Liver (tissue), 9 donors: ENCODE results near the gene CDPF1. TPM values are rescaled to one million over a fixed set of nuclear protein-coding genes. Genes with fewer than 3 reads are reported as not detected.
"Not testable (repeated sequence)": the region's sequence is repeated elsewhere in the genome, so short reads cannot be mapped to it uniquely, and the experiment has no call there.

Experiments used
- DNase-seq: peaks from one replicate; pipeline ENCODE4 v3.0.0-alpha.2; 2017; ENCODE audit warnings: low spot score
- H3K27ac ChIP-seq, 2 donors: one replicate each; pipeline ENCODE4 v1.7.0; 2013; ENCODE audit warnings: inconsistent platforms in 2 of 2, low read length in 2 of 2, control low read depth in 1 of 2, low read depth in 1 of 2, mild to moderate bottlenecking in 1 of 2
- H3K27me3 ChIP-seq, 4 donors: one replicate each; pipeline versions ENCODE4 v1.6.1 to v1.7.0; 2013; ENCODE audit warnings: low read length in 3 of 4, inconsistent platforms in 1 of 4, mild to moderate bottlenecking in 1 of 4, moderate library complexity in 1 of 4; ENCODE audit not compliant: control insufficient read depth in 4 of 4, insufficient read depth in 4 of 4
- H3K36me3 ChIP-seq, 4 donors: one replicate each; pipeline versions ENCODE4 v1.6.1 to v1.7.0; 2013; ENCODE audit warnings: low read length in 3 of 4, mild to moderate bottlenecking in 3 of 4, low read depth in 1 of 4, moderate library complexity in 1 of 4; ENCODE audit not compliant: control insufficient read depth in 4 of 4, insufficient read depth in 3 of 4
- H3K4me1 ChIP-seq, 4 donors: one replicate each; pipeline versions ENCODE4 v1.6.1 to v1.7.0; 2013; ENCODE audit warnings: low read length in 3 of 4, mild to moderate bottlenecking in 3 of 4, moderate library complexity in 1 of 4; ENCODE audit not compliant: control insufficient read depth in 4 of 4, insufficient read depth in 4 of 4
- H3K4me3 ChIP-seq, 3 donors: one replicate each; pipeline versions ENCODE4 v1.6.1 to v1.7.0; 2013; ENCODE audit warnings: low read length in 3 of 3, control low read depth in 1 of 3, low read depth in 1 of 3, mild to moderate bottlenecking in 1 of 3
- H3K9ac ChIP-seq, 2 donors: one replicate each; pipeline ENCODE4 v1.7.0; 2013; ENCODE audit warnings: low read length in 2 of 2, mild to moderate bottlenecking in 2 of 2, moderate library complexity in 2 of 2, control low read depth in 1 of 2, low read depth in 1 of 2
- H3K9me3 ChIP-seq, 4 donors: one replicate each; pipeline versions ENCODE4 v1.6.1 to v1.7.0; 2013; ENCODE audit warnings: low read length in 3 of 4; ENCODE audit not compliant: control insufficient read depth in 4 of 4
- EGR1 ChIP-seq, 2 donors: IDR thresholded peaks; 2 replicates each; pipeline ENCODE4 v1.6.1; 2016 to 2018; ENCODE audit warnings: antibody characterized with exemption in 2 of 2, low read depth in 2 of 2
- FOXA1 ChIP-seq: IDR thresholded peaks from 2 replicates; pipeline ENCODE4 v1.6.1; 2016; ENCODE audit warnings: antibody characterized with exemption
- GABPA ChIP-seq, 2 donors: IDR thresholded peaks in 1 of 2; conservative IDR thresholded peaks in 1 of 2; 2 replicates each; pipeline ENCODE4 v1.6.1; 2016; ENCODE audit warnings: antibody characterized with exemption in 2 of 2, mild to moderate bottlenecking in 1 of 2, moderate library complexity in 1 of 2
- HNF4A ChIP-seq, 2 donors: conservative IDR thresholded peaks; 2 replicates each; pipeline ENCODE4 v1.6.1; 2016; ENCODE audit warnings: antibody characterized with exemption in 2 of 2, mild to moderate bottlenecking in 2 of 2
- HNF4G ChIP-seq: IDR thresholded peaks from 2 replicates; pipeline ENCODE4 v1.6.1; 2016; ENCODE audit warnings: antibody characterized with exemption
- NR2F2 ChIP-seq: IDR thresholded peaks from 2 replicates; pipeline ENCODE4 v1.6.1; 2016; ENCODE audit warnings: antibody characterized with exemption
- RAD21 ChIP-seq, 2 donors: IDR thresholded peaks; 2 replicates each; pipeline ENCODE4 v1.6.1; 2016; ENCODE audit warnings: antibody characterized with exemption in 2 of 2, mild to moderate bottlenecking in 2 of 2
- REST ChIP-seq: IDR thresholded peaks from 2 replicates; pipeline ENCODE4 v1.6.1; 2016; ENCODE audit warnings: antibody characterized with exemption, mild to moderate bottlenecking
- RXRA ChIP-seq, 2 donors: IDR thresholded peaks; 2 replicates each; pipeline ENCODE4 v1.6.1; 2017 to 2018; ENCODE audit warnings: antibody characterized with exemption in 2 of 2, mild to moderate bottlenecking in 1 of 2
- SP1 ChIP-seq: IDR thresholded peaks from 2 replicates; pipeline ENCODE4 v1.6.1; 2018; ENCODE audit warnings: antibody characterized with exemption, mild to moderate bottlenecking
- TAF1 ChIP-seq: conservative IDR thresholded peaks from 2 replicates; pipeline ENCODE4 v1.6.1; 2016; ENCODE audit warnings: antibody characterized with exemption, mild to moderate bottlenecking
- YY1 ChIP-seq: IDR thresholded peaks from 2 replicates; pipeline ENCODE4 v1.6.1; 2016; ENCODE audit warnings: antibody characterized with exemption, mild to moderate bottlenecking
- WGBS: extraction: QIAGEN DNeasy Blood & Tissue Kit; methylation state at CpG from one replicate; pipeline ENCODE4 v1.1.7; 2013; 5-methylcytosine and 5-hydroxymethylcytosine counted together
- polyA plus RNA-seq, 2 donors: library from polyadenylated mRNA; stranded (reverse) in 1 of 2; unstranded in 1 of 2; fragments of 200-250 nt in 1 of 2; fragments of >200 nt in 1 of 2; fragmentation: Nextera tagmentation in 1 of 2; extraction: Ambion mirVana in 1 of 2; gene quantifications; one replicate each; pipeline versions ENCODE4 v1.2.1 to v1.2.3, GENCODE V29; 2013 to 2015
- total RNA-seq, 2 donors: library from RNA; depleted of rRNA; stranded (reverse); fragments of >200 nt; gene quantifications; one replicate each; pipeline ENCODE4 v1.2.3, GENCODE V29; 2014
- TF ChIP-seq, protein P1 (sequence below): IDR thresholded peaks from 2 replicates; pipeline ENCODE4 v1.6.1; 2016; ENCODE audit warnings: antibody characterized with exemption
- TF ChIP-seq, protein P2 (sequence below): IDR thresholded peaks from 2 replicates; pipeline ENCODE4 v1.6.1; 2016; ENCODE audit warnings: antibody characterized with exemption
- donor health status: healthy.
- donor health status: healthy.
- donor health status: healthy.
- donor health status: healthy.
- donor health status: healthy.

Gene CDPF1
- total and polyA plus RNA-seq, 4 donors = 3.9 to 6.6 (median 5.3) TPM

GRCh38 chr22:46269564-46269963 lies 19.5 kb upstream of the CDPF1 start (continued):
- TF ChIP-seq HNF4G = no peak
- TF ChIP-seq GABPA (IDR thresholded peaks at IDR 0.05 in 1 of 2, conservative IDR thresholded peaks at IDR 0.05 in 1 of 2) = no peak
- TF ChIP-seq, protein P1, sequence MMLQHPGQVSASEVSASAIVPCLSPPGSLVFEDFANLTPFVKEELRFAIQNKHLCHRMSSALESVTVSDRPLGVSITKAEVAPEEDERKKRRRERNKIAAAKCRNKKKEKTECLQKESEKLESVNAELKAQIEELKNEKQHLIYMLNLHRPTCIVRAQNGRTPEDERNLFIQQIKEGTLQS = no peak
- peak; percentile 53 for TF ChIP-seq YY1
- TF ChIP-seq RAD21 (IDR thresholded peaks at IDR 0.05) = peak in 1 of 2 donors; percentile 33

DNA sequence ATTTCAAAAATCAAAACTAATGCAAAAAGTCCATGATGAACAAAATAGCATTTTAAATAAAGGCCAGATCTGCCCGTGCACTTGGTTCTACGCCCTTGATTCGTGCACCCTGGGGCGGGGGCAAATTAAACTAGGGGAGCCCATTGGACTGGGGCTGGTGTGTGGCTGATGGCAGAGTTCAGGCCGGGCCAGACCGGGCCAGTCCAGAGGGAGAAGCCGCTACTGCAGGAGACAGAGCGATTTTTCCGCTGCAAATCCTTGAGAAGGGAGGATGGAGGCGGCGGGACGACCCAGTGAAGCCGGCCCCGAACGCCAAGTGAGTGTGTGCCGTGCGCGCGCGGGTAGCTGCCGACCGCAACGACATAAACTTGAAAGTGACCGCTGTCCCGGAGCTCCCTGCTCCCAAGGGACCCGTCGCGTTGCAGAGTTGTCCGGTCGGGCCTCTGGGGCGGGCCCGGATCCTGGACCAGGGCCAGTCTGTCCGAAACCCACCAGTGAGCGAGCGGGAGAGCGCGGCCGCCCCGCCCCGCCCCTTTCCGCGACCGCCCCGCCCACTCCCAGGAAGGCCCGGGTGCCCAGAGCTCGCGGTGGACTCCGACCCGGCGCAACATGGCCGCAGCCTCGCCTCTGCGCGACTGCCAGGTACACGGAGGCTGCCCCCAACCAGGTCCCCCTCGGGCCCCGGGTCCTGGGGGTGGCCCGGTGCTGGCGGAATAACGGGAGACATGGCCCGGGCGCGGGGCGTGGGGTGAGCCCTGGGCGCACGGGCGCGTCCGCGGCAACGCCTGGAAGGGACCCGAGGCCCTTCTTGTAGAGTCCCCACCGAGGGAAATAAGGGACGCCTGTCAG lies 17.6 kb upstream of the CDPF1 start, which contains the start of gene TTC38:
TTC38 (plus strand) TSS at position 578 of the 849 bp plus-strand sequence; CDS start at position 610, 32 bp downstream.
- Histone ChIP-seq H3K4me1 (peaks cover 0 to 31% (median 20%) of the 10 kb centered on the region in 4 donors), H3K27ac (peak within 1 kb of the TSS; percentile 95 to 96), H3K36me3 (peaks cover 3 to 16% (median 8%) of the 10 kb centered on the region in 4 donors), H3K4me3 (peak within 1 kb of the TSS; percentile 79 to 97 (median 97)), H3K9me3 (no peaks in the 10 kb centered on the region), H3K9ac (peak within 1 kb of the TSS; percentile 90 to 95), H3K27me3 (no peaks in the 10 kb centered on the region)
- DNase-seq = peak; percentile 93
- peak; percentile 84 for TF ChIP-seq TAF1
- TF ChIP-seq RAD21 (IDR thresholded peaks at IDR 0.05) = peak; percentile 9 to 33
- peak; percentile 34 for TF ChIP-seq HNF4G
- TF ChIP-seq, protein P2, sequence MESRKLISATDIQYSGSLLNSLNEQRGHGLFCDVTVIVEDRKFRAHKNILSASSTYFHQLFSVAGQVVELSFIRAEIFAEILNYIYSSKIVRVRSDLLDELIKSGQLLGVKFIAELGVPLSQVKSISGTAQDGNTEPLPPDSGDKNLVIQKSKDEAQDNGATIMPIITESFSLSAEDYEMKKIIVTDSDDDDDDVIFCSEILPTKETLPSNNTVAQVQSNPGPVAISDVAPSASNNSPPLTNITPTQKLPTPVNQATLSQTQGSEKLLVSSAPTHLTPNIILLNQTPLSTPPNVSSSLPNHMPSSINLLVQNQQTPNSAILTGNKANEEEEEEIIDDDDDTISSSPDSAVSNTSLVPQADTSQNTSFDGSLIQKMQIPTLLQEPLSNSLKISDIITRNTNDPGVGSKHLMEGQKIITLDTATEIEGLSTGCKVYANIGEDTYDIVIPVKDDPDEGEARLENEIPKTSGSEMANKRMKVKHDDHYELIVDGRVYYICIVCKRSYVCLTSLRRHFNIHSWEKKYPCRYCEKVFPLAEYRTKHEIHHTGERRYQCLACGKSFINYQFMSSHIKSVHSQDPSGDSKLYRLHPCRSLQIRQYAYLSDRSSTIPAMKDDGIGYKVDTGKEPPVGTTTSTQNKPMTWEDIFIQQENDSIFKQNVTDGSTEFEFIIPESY = no peak
- no peak for TF ChIP-seq EGR1 (IDR thresholded peaks at IDR 0.05; ENCODE audit: low read depth in 2 of 2)
- peak; percentile 80 for TF ChIP-seq REST
- no peak for TF ChIP-seq FOXA1
- peak in 1 of 2 donors; percentile 7 for TF ChIP-seq GABPA (IDR thresholded peaks at IDR 0.05 in 1 of 2, conservative IDR thresholded peaks at IDR 0.05 in 1 of 2)
- TF ChIP-seq SP1 = peak; percentile 72
- peak; percentile 54 to 91 for TF ChIP-seq HNF4A (conservative IDR thresholded peaks at IDR 0.05)
- peak; percentile 91 for TF ChIP-seq YY1
- no peak for TF ChIP-seq NR2F2
- peak; percentile 69 to 86 for TF ChIP-seq RXRA (IDR thresholded peaks at IDR 0.05)
- under 1% methylated on average over 74 of the region's 74 CpGs for WGBS

GRCh38 chr22:46265627-46266026 lies 15.5 kb upstream of the CDPF1 start:
- H3K36me3 ChIP-seq, H3K27ac ChIP-seq, H3K27me3 ChIP-seq, H3K9me3 ChIP-seq, H3K4me3 ChIP-seq, DNase-seq, H3K9ac ChIP-seq: not testable (repeated sequence)
- 95% methylated on average over 4 of the region's 4 CpGs for WGBS
- peaks cover 0 to 27% (median 20%) of the 10 kb centered on the region in 4 donors for H3K4me1 ChIP-seq
